ENCODE measurements around the gene ATG2B. TPM values are rescaled to one million over a fixed set of nuclear protein-coding genes. Genes with fewer than 3 reads are reported as not detected.

The ATG2B gene
- total and polyA plus RNA-seq, 2 experiments from 2014 or later, result 3.9 to 18.2 TPM

GRCh38 chr14:96229315-96229714 is 133.8 kb downstream of the ATG2B start:
- TF ChIP-seq CTCF (IDR thresholded peaks at IDR 0.05; ENCODE audit: low read depth, low read length), result no peak
- H3K36me3 ChIP-seq, result no peaks in the 10 kb centered on the region
- DNase-seq (ENCODE audit: low read depth in 1 of 2, low spot score in 1 of 2), result peak in 1 of 2 donors; percentile 48
- H3K9me3 ChIP-seq (ENCODE audit: low read depth), result no peaks in the 10 kb centered on the region
- H3K4me1 ChIP-seq (ENCODE audit: low read depth), result no peaks in the 10 kb centered on the region
- no peak overlapping the region for H3K4me3 ChIP-seq
- no peaks in the 10 kb centered on the region for H3K27me3 ChIP-seq
- H3K27ac ChIP-seq, result no peak overlapping the region

Other genes with a start within 250 kb of the ATG2B start
- 0.45 and 0.49 TPM in 2 replicates for gene BDKRB2, start 158.5 kb downstream of the ATG2B start, total RNA-seq
- gene BDKRB2, start 158.5 kb downstream of the ATG2B start, polyA plus RNA-seq, result 0.57 TPM in 1 of 2 replicates, not detected in the other
- gene BDKRB1, start 107.1 kb downstream of the ATG2B start, total RNA-seq, result 0.09 and 0.42 TPM in 2 replicates
- gene BDKRB1, start 107.1 kb downstream of the ATG2B start, polyA plus RNA-seq, result not detected in 2 replicates
- 11.8 and 16.4 TPM in 2 replicates for gene GSKIP, start 185 bp upstream of the ATG2B start, total RNA-seq
- gene GSKIP, start 185 bp upstream of the ATG2B start, polyA plus RNA-seq, result 27.5 and 30.8 TPM in 2 replicates
- 5.6 and 7.6 TPM in 2 replicates for gene AK7, start 28.8 kb upstream of the ATG2B start, total RNA-seq
- gene AK7, start 28.8 kb upstream of the ATG2B start, polyA plus RNA-seq, result 4.1 and 7.2 TPM in 2 replicates
- 48.4 and 54.9 TPM in 2 replicates for gene PAPOLA, start 139.0 kb upstream of the ATG2B start, total RNA-seq
- gene PAPOLA, start 139.0 kb upstream of the ATG2B start, polyA plus RNA-seq, result 97.7 and 147 TPM in 2 replicates